GM11168 (cell line): Measurements from ENCODE around the gene ALKBH3.

Experiments
- in situ Hi-C: fragments of 300-500 bp; cut with MboI; formaldehyde crosslinking; loops from one replicate; pipeline ENCODE4 v1.12.0; 2022; ENCODE audit warnings: low sequenced_read_pairs; ENCODE audit not compliant: unreplicated experiment

Gene ALKBH3

DNA sequence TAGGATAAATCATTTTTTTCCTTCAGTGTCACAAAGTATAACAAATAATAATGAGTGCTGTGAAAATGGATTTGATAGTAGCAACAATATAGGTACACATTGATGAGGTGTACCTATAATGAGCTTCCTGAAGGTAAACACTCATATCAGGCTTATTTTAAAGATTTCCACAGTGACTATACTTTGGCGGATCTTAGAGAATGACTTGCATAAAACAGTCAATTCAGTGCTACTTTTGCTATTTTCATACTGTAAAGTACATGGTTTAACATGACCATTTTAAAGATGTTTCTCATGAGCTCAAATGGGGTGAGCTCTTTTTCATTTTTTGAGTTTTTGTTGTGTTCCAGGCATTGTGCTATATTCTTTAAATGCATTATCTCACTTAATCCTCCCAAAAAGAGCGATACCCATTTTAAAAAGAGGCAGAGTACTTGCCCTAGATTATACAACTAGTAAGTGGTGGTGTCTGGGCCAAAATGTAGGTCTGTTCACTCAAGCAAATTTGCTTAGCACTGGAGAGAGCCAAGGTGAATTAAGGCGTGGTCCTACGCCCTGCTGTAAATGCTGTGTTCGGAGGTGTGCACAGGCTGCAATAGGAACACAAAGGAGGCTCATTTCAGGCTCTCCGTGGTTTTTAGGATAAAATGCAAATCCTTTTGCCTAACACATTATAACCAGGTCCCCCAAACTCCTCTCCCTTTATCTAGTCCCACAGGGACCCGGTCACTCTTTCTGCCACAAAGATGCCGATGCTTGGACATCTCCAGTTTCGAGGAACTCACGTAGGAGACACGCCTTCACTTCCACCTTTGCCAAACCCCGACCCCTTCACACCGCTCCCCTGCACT lies 617 bp upstream of the ALKBH3 start:
- in situ Hi-C loops: no loop called here

DNA sequence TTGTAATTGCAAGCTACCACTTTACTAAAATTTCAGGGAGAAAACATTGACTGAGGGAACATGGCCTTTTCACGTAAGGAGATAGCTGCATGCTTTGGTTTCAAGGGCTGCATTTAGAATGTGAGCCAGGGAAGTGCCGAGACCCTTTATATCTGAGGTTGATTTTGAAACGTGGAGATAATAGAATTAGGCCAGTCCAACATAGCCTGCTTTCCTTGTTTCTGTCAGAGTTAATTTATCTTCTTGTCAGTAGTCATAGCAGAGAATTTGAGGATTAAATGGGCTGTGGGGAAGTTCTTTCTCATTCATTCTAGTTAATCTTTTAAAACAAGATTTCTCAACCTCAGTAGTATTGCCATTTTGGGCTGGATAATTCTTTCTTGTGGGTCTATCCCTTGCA lies 12.2 kb downstream of the ALKBH3 start:
- in situ Hi-C loops: no loop called here

DNA sequence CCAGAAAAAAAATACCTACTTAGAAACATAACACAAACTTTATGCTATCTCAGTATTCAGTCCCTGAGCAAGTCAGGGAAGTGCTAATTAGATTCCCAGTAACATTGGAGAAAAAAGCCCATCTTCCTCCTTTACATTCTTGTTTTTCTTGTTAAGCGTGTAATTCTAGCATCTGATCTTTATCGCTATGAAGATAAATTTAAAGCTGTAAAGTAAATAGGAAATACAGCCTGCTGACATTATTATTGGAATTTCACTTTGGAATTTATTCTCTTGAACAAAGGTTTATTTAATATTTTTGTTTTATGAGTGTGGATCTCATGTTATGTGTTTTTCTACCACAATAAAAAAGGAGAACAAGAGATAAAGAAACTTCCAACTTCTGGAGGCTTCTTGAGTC lies 13.9 kb downstream of the ALKBH3 start:
- in situ Hi-C loops: no loop called here

DNA sequence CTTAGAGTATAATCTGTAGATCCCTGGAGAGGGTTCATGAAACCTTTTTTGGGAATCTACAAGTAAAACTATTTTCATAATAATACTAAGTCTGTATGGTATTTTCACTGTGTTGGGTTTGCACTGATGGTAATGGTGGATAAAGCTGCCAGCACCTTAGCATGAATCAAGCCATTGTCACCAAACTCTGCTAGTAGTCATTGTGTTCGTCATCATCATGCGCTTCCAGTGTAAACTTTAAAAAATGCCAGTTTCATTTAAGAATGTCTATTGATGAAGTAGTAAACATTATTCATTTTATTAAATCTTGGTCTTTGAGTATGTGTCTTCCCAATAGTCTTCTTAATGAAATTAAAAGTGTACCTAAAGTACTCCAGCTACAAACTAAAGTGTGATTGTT lies 15.0 kb downstream of the ALKBH3 start:
- in situ Hi-C loops: no loop called here

DNA sequence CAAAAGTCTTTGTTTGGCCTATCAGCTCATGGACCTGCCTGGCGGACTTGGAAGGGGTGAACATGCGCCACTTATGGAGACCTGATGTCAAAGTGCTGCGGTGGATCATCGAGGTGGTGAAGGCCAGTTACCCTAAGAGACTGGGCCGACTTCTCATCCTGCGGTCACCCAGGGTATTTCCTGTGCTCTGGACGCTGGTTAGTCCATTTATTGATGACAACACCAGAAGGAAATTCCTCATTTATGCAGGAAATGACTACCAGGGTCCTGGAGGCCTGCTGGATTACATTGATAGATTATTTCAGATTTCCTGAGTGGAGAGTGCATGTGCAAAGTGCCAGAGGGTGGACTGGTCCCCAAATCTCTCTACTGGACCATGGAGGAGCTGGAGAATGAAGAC lies 17.9 kb downstream of the ALKBH3 start:
- in situ Hi-C loops: no loop called here

DNA sequence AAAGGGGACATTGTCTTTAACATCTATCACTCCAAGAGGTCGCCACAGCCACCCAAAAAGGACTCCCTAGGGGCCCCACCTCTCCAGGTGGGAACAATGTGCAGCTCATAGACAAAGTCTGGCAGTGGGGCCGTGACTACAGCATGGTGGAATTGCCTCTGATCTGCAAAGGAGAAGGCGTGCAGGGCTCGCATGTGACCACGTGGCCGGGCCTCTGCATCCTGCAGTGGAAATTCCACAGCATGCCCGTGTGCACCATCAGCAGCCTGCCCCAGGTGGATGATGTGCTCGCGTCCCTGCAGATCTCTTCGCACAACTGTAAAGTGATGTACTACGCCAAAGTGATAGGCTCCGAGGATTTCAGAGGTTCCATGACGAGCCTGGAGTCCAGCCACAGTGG lies 18.5 kb downstream of the ALKBH3 start:
- in situ Hi-C loops: no loop called here

DNA sequence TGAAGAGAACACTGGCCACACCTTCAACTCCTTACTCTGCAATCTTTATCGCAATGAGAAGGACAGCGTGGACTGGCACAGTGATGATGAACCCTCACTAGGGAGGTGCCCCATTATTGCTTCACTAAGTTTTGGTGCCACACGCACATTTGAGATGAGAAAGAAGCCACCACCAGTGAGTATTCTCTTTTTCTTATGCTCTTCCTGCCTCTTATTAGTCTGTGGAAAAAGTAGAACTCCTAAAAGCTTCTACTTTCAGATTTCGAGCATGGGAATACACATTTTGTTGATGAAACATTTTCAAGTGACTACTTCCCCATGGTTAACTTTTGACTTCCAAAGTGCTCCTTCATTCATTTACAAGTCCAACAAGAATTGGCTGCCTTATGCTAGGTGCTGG lies 20.9 kb downstream of the ALKBH3 start:
- in situ Hi-C loops: no loop called here

DNA sequence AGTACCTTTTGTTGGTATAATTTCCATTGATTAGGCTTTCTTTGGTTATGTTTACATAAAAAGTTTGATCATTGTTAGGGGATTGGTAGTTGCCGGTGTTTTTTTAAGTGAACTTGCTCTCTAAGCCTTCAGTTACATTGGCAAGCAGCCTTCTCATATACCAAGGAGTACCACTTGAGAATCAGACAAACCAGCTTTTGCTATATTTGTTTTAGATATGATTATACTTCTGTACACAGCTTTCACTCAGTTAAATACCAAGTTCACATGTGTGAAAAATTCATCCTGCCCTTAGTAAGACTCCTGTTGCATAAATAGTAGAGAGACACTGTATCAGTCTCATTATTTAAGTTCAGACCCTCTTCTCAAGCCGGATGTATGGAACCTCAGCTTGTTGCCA lies 22.4 kb downstream of the ALKBH3 start:
- in situ Hi-C loops: no loop called here

DNA sequence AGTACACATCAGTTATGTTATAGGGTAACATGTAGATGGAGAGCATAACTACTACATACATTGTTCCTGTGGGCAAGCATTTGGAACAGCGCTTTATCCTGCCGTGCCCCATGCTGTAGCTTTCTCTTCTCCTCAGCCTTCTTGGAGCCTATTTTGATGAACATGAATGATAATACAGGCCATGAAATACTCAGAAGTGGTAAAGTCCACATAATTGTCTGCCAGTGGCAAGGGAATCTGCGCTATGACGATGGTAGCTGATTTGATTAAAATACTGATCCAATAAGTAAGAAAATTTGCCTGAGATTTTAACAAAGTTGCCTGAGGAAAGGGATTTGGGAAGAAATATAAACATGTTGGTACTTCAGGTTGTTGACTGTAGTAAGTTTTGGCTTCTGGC lies 23.3 kb downstream of the ALKBH3 start:
- in situ Hi-C loops: no loop called here

DNA sequence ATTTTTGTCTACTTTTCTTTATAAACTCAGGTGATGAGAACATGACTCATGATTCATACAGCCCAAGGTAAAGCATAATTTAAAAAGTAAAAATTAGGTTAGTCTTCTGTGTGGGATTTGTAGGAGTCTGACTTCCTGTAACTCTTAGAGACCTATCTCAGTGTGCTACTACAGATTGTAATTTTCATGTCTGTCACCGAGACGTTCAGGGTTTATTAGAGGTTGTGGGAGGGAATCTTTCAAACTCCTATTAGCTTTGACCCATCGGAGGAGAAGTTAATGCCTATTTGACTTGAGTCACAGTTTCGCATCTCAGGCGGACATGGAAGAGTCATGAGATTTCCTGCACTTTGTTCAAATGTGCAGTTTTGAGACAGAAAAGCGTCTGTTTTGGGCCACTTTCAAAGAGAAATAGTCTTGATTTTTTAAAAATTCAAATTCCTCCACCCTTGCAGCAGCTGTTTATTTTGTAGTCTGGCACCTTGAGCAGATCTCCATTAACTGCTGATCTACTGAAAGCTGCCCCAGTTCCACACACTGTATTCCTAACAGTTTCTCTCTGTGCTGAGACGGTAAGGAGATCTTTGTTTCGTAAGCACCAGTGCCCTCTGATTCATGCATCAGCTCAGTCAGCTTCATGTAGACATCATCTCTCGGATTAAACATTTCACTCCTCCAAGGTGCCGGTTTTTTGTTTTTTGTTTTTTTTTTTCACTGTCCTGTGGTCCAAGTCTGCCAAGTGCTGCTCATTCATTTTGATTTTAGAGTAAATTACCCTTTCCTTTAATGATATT lies 24.3 kb downstream of the ALKBH3 start:
- in situ Hi-C loops: no loop called here

DNA sequence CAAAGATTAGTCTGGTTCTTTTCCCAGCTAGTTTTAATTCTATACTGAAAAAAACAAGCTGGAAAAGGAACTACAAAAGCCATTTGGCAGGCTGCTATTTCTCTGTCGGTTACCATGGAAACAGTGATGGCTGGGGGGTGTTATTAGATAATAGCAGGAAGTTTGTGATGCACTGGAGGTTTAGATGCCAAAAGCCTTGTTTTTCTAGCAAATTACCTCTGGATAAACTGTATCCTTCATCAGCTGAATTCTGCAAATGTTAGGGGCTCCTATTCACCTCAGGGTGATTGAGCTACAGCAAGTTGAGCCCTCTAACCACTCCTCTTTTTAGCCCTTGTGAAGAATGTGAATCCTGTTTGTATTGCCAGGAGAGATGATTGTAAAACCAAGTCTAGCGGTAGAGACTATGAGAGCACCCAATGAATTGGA lies 25.2 kb downstream of the ALKBH3 start:
- in situ Hi-C loops: no loop called here

DNA sequence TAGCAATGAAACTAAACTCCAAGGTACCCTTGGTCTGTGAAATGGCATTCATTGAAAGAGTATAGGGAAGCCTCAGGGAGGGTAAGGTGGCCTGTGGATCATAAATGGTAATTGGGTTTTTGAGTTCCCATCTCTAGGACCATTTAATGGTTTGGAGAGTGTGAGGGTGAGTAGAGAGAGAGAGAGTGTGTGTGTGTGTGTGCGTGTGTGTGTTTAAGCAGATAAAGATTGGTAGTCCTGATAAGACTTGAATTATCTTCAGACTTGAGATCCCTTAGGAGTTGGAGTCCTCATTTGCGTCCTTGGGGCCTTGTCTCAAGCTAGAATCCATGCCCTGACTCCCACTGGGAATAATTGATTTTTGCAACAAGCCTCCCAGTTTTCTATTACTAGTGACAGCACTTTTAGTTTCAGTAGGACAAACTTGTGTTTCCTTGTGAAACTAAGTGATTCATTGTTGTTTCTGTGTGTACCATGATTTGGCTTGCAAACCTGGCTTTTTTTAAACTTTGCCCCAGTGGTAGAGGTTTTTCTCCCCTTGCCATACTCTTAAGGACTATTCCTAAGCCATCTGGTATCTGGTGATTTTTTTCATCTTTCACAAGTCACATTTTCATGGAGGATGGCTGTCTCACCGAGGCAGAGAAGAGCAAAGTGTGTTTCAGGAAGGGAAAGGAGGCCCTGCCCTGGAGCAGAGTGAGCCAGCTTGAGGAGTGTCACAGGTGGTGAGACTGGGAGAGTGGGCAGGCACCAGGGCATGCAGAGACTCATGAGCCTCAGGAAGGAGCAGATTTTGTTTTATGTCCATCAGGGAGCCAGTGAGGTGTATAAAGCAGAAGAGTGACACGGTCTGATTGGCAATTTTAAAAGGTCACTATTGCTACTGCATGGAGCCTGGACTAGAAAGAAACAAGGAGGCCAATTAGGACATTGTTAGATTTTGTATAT lies 26.7 kb downstream of the ALKBH3 start:
- in situ Hi-C loops: no loop called here

DNA sequence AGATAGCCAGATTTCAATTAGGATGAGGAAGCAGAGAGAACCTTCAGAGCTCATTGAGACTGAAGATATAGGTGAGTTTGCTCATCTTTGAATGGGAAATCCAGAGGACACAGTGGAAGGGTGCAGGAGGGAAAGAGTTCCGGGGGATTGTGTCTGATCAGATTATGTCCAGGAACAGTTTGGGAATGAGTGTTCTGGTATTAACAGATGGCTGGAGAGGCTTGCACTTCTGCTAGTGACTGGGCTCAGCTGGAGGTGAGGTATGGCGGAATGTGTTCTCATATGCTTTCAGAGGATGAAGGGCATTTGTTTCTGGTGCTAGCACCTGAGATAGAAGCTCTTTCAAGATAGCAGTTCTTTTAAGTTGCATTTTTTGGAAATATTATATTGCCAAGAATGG lies 27.6 kb downstream of the ALKBH3 start:
- in situ Hi-C loops: no loop called here

DNA sequence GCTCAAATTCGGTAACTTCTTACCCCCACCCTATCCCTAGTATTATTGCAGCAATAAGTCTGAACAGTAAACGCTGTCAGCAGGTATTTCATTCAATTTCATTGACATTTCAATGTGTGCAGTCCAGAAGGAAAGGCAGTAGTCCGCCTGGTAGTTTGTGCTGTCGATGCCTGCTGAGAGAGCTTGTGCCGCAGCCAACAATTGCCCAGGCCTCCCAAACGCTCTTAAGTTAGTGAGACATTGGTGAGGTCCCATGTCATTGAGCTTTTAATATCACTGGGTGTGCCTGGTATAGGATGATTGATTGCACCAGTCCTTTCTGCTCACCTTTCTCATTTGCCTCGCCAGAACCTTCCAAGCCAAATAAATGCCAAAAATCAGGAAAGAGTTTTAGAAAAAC lies 28.1 kb downstream of the ALKBH3 start:
- in situ Hi-C loops: no loop called here

DNA sequence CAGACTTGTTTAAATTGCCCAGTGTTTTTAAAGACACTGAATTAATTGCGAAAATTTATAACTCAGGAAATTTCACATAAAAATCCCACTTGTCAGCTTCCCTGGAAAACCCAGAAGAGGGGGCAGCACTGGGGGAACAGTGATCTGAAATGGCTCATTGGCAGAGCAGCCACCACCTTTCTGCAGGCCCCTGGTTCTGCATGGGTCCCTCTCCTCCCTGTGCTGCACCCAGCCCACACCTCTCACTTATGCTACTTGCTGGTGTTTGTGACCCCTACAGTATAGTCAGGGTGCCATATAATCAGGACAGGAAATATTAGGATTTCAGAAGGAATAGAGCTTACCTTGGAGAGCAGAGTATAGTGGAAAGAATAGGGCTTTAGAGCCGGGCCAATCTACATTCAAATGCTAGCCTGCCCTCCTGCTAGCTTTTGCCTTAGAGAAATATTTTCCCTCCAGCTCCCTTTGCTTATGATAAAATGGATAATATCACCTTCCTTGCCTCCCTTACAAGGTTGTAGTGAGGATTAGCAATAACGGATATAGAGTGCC lies 33.3 kb downstream of the ALKBH3 start:
- in situ Hi-C loops: no loop called here

DNA sequence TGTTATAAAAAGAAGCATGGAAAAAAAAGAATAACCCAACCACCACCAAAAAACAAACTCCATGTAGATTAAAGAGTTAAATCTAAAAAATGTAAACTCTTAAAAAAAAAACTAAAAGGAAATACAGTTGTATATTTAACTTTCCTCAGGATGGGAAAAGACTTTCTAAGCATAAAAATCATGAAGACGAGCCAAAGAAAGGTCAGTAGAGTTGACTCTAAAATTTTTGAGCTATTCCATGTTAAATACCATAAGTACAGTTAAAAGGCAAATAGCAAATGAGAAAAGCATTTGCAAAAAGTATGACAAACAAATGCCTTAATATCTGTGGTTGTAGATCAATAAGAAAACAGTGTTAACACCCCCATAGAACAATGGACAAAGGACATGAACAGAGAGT lies 33.8 kb downstream of the ALKBH3 start:
- in situ Hi-C loops: no loop called here

DNA sequence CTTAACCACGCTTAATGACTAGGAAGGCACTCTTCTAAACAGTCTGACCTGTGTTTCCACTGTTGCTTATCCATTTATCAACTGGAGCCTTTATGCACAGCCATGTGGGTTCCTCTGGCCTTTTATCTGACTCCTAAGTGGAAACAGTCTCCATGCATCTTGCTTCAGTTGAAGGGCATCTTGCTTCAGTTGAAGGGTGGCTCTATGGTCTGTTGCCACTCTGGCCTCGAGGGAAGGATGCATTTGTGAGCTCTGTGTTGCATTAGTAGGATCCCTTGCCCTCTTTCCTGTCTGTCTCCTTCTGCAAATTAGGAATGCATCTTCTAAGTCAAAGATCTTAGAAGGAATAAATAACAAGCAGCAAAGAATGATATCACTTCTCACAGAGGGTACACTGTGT lies 36.0 kb downstream of the ALKBH3 start:
- in situ Hi-C loops: no loop called here

DNA sequence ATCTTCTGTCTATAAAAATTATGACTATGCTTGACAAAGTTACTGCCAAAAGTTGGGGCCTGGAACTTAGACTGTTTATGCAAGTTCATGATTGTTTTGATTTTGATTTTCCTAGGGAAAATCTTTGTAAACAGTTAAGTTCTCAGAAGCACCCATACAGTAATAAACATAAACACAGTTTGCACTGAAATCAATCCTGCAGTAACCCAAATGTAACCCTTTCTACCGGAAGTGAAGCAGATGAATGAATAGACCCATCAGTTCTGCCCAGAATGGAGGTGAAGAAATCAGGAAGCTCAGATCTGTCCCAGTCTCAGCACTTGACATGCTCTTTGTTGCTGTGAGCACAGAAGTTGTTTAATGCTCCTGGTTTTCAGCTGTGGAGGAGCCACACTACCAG lies 37.2 kb downstream of the ALKBH3 start:
- in situ Hi-C loops: no loop called here

DNA sequence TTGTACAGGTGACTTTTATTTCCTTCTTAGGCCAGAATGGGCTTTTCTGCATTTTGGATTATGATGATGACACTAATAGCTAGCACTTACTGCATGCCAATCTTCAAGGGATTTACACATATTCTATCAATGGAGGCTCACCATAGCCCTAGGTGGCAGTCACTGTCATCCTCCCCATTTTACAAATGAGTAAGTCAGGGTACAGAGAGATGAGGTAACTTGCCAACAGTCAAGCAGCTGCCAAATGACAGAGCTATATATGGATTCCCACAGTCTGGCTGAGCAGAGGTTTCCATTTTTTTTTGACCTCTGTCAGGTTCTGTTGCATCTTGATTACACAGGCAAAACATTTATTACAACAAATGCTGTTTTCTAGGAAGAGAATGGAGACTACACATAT lies 38.0 kb downstream of the ALKBH3 start:
- in situ Hi-C loops: no loop called here

DNA sequence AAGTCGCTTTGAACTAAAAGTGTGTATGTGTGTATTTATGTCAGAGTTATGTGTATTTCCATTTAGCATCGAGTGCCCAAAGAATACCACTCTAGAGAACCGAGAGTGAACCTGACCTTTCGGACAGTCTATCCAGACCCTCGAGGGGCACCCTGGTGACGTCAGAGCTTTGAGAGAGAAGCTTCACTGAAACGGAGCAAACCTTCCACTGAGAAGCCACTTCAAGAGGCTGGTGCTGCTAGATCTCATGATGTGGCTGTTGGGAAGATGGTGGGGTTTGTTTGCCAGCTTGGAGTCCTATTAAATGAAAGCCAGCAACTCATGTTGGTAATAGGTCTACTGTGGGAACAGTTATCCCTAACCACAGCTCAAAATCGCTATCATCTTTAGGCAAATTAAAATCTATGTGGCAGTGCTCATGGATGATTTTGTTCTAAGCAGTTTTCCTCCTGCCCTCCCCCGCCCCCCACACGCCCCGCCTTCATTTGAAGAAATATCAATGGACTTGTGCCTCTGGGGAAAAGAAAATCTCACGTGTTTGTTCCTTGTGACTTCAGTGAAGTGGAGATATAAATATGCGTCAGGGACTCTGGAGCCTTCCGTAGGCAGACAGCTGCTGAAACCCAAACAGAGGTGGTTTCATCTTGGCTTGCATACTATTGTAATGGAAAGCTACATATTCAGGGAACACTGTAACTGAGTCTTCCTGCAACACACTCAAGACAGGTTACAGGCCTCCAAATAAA lies 39.4 kb downstream of the ALKBH3 start:
- in situ Hi-C loops: no loop called here
